OCI-LY7 (cell line): ENCODE data around the gene GRN.

Source experiments
- CTCF ChIP-seq: fragments of 200-600 bp; sonication (generic); conservative IDR thresholded peaks from 2 replicates; pipeline ENCODE4 v1.5.1; 2014; ENCODE audit warnings: mild to moderate bottlenecking, antibody characterized with exemption, low read length, moderate library complexity, mixed read lengths
- EZH2phosphoT487 ChIP-seq: fragments of 200-600 bp; sonication (generic); IDR thresholded peaks from 2 replicates; pipeline ENCODE4 v1.6.1; 2018; ENCODE audit warnings: low read depth, borderline replicate concordance, mild to moderate bottlenecking, mixed run types, antibody characterized with exemption, low read length, moderate library complexity, mixed read lengths

GRCh38 chr17:44375196-44376017 lies 30.3 kb downstream of the GRN start:
- TF ChIP-seq CTCF (no peak), EZH2phosphoT487 (no peak)
